Breast epithelium (tissue), 4 donors: ENCODE results near the gene RBCK1. TPM values are rescaled to one million over a fixed set of nuclear protein-coding genes. Genes with fewer than 3 reads are reported as not detected.

Experiments
- DNase-seq, 2 donors: peaks; one replicate each; pipeline ENCODE4 v3.0.0-alpha.2; 2019; ENCODE audit warnings: low spot score in 2 of 2
- H3K27ac ChIP-seq, 2 donors: fragments of 200-600 bp; sonication (generic) in 1 of 2; one replicate each; pipeline ENCODE4 v1.5.1; 2016 to 2019; ENCODE audit warnings: mild to moderate bottlenecking in 1 of 2
- H3K27me3 ChIP-seq, 2 donors: fragments of 200-600 bp; sonication (generic) in 1 of 2; one replicate each; pipeline versions ENCODE4 v1.5.1 to v1.6.0; 2017 to 2019; ENCODE audit warnings: control low read depth in 1 of 2, mild to moderate bottlenecking in 1 of 2
- H3K36me3 ChIP-seq: fragments of 200-600 bp; one replicate; pipeline ENCODE4 v1.5.1; 2019
- H3K4me1 ChIP-seq, 2 donors: fragments of 200-600 bp; sonication (generic); one replicate each; pipeline ENCODE4 v1.5.1; 2016 to 2019; ENCODE audit warnings: control low read depth in 1 of 2
- H3K4me3 ChIP-seq, 3 donors: fragments of 200-600 bp; sonication (generic); 1 replicate in 2 of 3; 2 replicates in 1 of 3; pipeline ENCODE4 v1.5.1; 2016 to 2019; ENCODE audit warnings: mild to moderate bottlenecking in 3 of 3, moderate library complexity in 2 of 3
- H3K9me3 ChIP-seq, 2 donors: fragments of 200-600 bp; sonication (generic) in 1 of 2; one replicate each; pipeline ENCODE4 v1.5.1; 2016 to 2019; ENCODE audit warnings: control low read depth in 1 of 2
- CTCF ChIP-seq, 3 donors: fragments of 450-650 bp; IDR thresholded peaks; one replicate each; pipeline ENCODE4 v1.5.1; 2016 to 2017; ENCODE audit warnings: antibody characterized with exemption in 3 of 3, mild to moderate bottlenecking in 3 of 3, moderate library complexity in 3 of 3
- POLR2A ChIP-seq: fragments of 450-650 bp; IDR thresholded peaks from one replicate; pipeline ENCODE4 v1.6.1; 2016; ENCODE audit warnings: antibody characterized with exemption, mild to moderate bottlenecking, moderate library complexity
- POLR2AphosphoS5 ChIP-seq, 3 donors: sonication (generic); formaldehyde crosslinking; IDR thresholded peaks; one replicate each; pipeline ENCODE4 v1.6.1; 2017; ENCODE audit warnings: antibody characterized with exemption in 3 of 3
- intact Hi-C: fragments of 100-400 bp; cut with DNase I; formaldehyde crosslinking; loops from one replicate; pipeline ENCODE4 v1.15.1; 2023; ENCODE audit warnings: low total_unique reads
- total RNA-seq, 3 donors: library from RNA; depleted of rRNA; stranded (reverse); fragments of >200 nt; gene quantifications; one replicate each; pipeline ENCODE4 v1.1.0, GENCODE V29; 2016

Gene RBCK1
- total RNA-seq, 3 donors from 2014 or later: 61.3 to 69.5 (median 66.2) TPM

GRCh38 chr20:433300-433975 is 25.3 kb downstream of the RBCK1 start:
- no peaks in the 10 kb centered on the region for H3K9me3 ChIP-seq
- no peaks in the 10 kb centered on the region for H3K4me1 ChIP-seq
- DNase-seq: no peak
- no peak for TF ChIP-seq POLR2AphosphoS5 (IDR thresholded peaks at IDR 0.05)
- no peak for TF ChIP-seq CTCF (IDR thresholded peaks at IDR 0.05)
- no peak for TF ChIP-seq POLR2A
- H3K27me3 ChIP-seq: no peaks in the 10 kb centered on the region
- intact Hi-C loops: no loop called here
- no peak overlapping the region for H3K4me3 ChIP-seq
- H3K36me3 ChIP-seq: no peaks in the 10 kb centered on the region
- peak overlapping the region in 1 of 2 donors; percentile 32 for H3K27ac ChIP-seq

GRCh38 chr20:434221-434620 is 26.1 kb downstream of the RBCK1 start:
- H3K4me3 ChIP-seq: no peak overlapping the region
- no peaks in the 10 kb centered on the region for H3K9me3 ChIP-seq
- no peak overlapping the region for H3K27ac ChIP-seq
- intact Hi-C loops: no loop called here
- H3K27me3 ChIP-seq: no peaks in the 10 kb centered on the region
- no peak for DNase-seq
- no peaks in the 10 kb centered on the region for H3K36me3 ChIP-seq
- TF ChIP-seq POLR2AphosphoS5 (IDR thresholded peaks at IDR 0.05) (no peak), CTCF (IDR thresholded peaks at IDR 0.05) (no peak), POLR2A (no peak)
- no peaks in the 10 kb centered on the region for H3K4me1 ChIP-seq

GRCh38 chr20:434661-435419 is 26.7 kb downstream of the RBCK1 start:
- no peaks in the 10 kb centered on the region for H3K4me1 ChIP-seq
- intact Hi-C loops: no loop called here
- no peaks in the 10 kb centered on the region for H3K36me3 ChIP-seq
- no peaks in the 10 kb centered on the region for H3K9me3 ChIP-seq
- DNase-seq: no peak
- no peak overlapping the region for H3K4me3 ChIP-seq
- TF ChIP-seq POLR2A (no peak), CTCF (IDR thresholded peaks at IDR 0.05) (no peak), POLR2AphosphoS5 (IDR thresholded peaks at IDR 0.05) (no peak)
- H3K27ac ChIP-seq: no peak overlapping the region
- no peaks in the 10 kb centered on the region for H3K27me3 ChIP-seq

- DNase-seq: no peak
Observed at GRCh38 chr20:435558-435957, 27.5 kb downstream of the RBCK1 start.

More at GRCh38 chr20:435558-435957, 27.5 kb downstream of the RBCK1 start:
- TF ChIP-seq POLR2AphosphoS5 (IDR thresholded peaks at IDR 0.05) (no peak), CTCF (IDR thresholded peaks at IDR 0.05) (no peak), POLR2A (no peak)
- no peaks in the 10 kb centered on the region for H3K9me3 ChIP-seq
- intact Hi-C loops: no loop called here
- H3K27ac ChIP-seq: no peak overlapping the region
- no peaks in the 10 kb centered on the region for H3K27me3 ChIP-seq
- H3K4me1 ChIP-seq: no peaks in the 10 kb centered on the region
- H3K4me3 ChIP-seq: no peak overlapping the region
- H3K36me3 ChIP-seq: no peaks in the 10 kb centered on the region
